Cardiac fibroblast (primary cell): Measurements from ENCODE around the gene DNAJC17.
A peak's percentile ranks its signal among the peaks of the same experiment; 100 is the strongest.

Experiments used
- DNase-seq, 2 donors: peaks; one replicate each; pipeline versions ENCODE4 v3.0.0 to v3.0.0-alpha.2; 2010; ENCODE audit warnings: low read depth in 2 of 2
- H3K4me3 ChIP-seq, 2 donors: replicated peaks in 1 of 2; 1 replicate in 1 of 2; 2 replicates in 1 of 2; pipeline ENCODE4 v1.5.1; 2011; ENCODE audit warnings: low read depth in 2 of 2, low read length in 2 of 2, mild to moderate bottlenecking in 2 of 2, moderate library complexity in 1 of 2
- CTCF ChIP-seq: IDR thresholded peaks from one replicate; pipeline ENCODE4 v1.5.1; 2011; ENCODE audit warnings: low read depth, mild to moderate bottlenecking, low read length, inconsistent platforms

Gene DNAJC17

DNA sequence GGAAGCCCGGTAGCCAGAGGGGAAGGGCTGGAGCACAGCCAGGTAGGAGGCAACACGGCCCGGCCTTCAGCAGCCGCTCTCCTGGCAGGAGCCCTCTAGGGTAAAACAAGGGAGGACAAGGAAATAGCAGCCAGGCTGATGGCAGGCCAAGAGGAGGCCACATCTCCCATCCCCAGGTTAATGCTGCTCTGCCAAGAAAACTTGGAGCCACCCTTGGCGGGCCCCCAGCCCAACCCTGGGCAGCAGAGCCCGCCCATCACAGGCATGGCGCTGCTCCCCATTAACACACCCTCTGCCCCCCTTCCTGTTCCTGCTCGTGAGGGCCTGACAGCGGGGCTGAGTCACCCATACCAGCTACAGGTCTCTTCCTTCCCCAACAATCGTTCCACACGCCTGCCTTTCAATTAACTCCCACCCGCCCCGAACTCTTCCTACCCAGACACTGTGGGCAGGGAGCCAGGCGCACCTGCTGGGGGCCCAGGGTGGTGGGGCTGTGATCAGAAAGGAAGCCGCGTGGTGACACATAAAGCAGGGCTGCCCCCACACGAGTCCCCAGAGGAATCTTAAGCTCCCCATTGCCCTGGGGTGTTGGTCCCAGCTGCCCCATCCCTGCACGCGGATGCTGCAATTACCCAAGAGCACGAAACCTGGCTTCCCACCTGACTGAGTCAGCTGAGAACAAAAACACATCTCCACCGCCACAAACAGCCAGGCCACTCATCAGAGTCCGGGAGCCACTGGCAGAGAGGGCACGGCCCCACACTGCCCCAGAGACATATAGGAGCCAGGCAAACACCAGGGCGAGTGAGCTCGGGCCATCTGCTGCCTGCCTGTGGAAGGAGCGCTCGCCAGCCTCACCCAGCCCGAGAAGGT is 37.8 kb downstream of the DNAJC17 start, which contains the start of gene C15orf62:
Gene C15orf62, plus strand, starts transcription at position 707 of the 873 bp plus-strand sequence. CDS start 516 bp downstream, outside the sequence.
- no peak within 1 kb of the TSS for H3K4me3 ChIP-seq
- DNase-seq = peak; percentile 25 to 58
- TF ChIP-seq CTCF = no peak

GRCh38 chr15:40768521-40769273 is 38.6 kb downstream of the DNAJC17 start:
- no peak overlapping the region for H3K4me3 ChIP-seq
- no peak for DNase-seq
- no peak for TF ChIP-seq CTCF

- no peak for DNase-seq
- no peak for TF ChIP-seq CTCF
- H3K4me3 ChIP-seq = no peak overlapping the region
These were observed 39.3 kb downstream of the DNAJC17 start for GRCh38 chr15:40767838-40768500.

DNA sequence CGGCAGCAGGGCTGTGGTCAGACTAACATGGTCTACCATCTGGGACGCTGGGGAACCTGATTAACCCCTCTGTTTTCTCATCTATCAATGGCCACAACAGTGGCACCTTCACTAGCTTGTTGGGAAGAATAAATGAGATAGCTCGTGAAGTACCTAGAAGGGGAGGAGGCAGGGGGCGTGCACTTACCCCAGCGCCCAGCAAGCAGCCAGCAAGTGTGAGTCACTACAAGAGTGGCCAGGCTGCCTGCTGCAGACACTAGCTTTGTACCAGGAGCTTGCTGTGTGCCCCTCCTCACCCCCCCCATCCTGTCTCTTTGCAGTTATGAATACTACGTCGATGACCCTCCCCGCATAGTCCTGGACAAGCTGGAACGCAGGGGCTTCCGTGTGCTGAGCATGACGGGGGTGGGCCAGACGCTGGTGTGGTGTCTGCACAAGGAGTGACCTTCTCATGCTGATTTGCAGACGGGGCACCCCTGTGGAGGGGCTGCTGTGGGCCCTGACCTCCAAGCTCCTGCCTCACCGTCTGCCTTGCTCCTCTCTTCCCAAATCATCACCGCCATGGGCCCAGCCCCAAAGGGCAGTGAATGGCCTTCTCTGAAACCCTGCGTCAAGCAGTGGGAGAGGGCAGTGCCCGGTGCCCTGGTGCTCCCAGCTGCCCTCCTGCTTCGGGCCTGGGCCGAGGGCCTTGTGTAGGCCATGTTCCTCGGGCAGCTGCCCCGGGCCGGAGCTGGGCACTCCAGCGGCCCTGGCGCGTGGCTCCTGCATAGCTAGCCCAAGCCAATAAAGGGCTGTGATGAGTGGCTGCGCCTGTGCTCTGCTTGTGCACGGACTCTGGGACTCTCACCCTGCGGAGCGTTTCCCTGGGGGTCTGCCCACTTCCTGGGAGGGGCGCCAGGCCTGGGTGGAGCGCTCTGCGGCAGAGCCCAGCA is 40.1 kb downstream of the DNAJC17 start:
- DNase-seq = peak; percentile 42 to 44
- H3K4me3 ChIP-seq = no peak overlapping the region
- TF ChIP-seq CTCF = no peak

DNA sequence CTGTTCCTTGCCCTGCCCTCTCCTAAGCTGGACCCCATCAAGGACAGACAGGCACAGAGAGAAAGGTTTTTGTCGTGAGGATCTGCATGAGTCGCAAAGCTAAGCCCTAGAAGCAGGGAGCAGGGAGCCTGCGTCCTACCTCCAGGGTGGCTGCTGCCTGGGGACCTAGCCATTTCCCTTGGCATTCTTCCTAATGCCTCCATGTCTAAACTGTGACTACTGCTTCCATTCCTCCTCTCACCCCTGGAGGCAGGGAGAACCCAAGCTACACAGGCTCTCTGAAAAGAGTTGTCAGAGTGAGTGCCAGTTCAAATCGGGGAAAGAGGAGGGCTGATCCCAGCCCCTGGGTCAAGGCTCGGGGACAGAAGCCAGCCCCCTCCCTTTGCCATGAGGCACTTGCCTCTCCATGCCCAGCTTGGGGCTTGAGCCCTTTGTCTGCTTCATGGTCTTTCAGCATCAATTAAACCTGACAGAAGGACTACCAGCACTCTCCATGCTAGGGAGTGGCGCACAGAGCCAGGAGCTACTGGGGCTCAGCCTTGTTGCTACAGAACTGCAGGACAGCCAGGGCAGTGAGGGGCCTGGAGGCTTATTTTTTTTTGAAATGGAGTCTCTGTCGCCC is 41.0 kb downstream of the DNAJC17 start:
- no peak overlapping the region for H3K4me3 ChIP-seq
- no peak for TF ChIP-seq CTCF
- DNase-seq = peak in 1 of 2 donors; percentile 19
